Neural progenitor cell (in vitro differentiated cells): ENCODE data around the gene DPAGT1. TPM values are rescaled to one million over a fixed set of nuclear protein-coding genes. Genes with fewer than 3 reads are reported as not detected.
"Not testable (repeated sequence)": the region's sequence is repeated elsewhere in the genome, so short reads cannot be mapped to it uniquely, and the experiment has no call there.

Experiments
- DNase-seq: peaks from one replicate; pipeline ENCODE4 v3.0.0-alpha.2; 2016; ENCODE audit warnings: low spot score
- H2AFZ ChIP-seq: fragments of 200-600 bp; sonication (generic); replicated peaks from 2 replicates; pipeline ENCODE4 v1.6.1; 2016; ENCODE audit warnings: antibody characterized with exemption
- H3F3A ChIP-seq: fragments of 200-600 bp; sonication (generic); 2 replicates; pipeline ENCODE4 v1.6.1; 2016; ENCODE audit warnings: antibody characterized with exemption, low read depth
- H3K27ac ChIP-seq: fragments of 200-600 bp; sonication (generic); 2 replicates; pipeline ENCODE4 v1.5.1; 2016; ENCODE audit warnings: mild to moderate bottlenecking
- H3K27me3 ChIP-seq: fragments of 200-600 bp; sonication (generic); 2 replicates; pipeline ENCODE4 v1.6.1; 2016; ENCODE audit warnings: mild to moderate bottlenecking, moderate library complexity
- H3K36me3 ChIP-seq: fragments of 200-600 bp; sonication (generic); 2 replicates; pipeline ENCODE4 v1.5.1; 2016
- H3K4me1 ChIP-seq: fragments of 200-600 bp; sonication (generic); 2 replicates; pipeline ENCODE4 v1.6.1; 2016; ENCODE audit warnings: mixed run types
- H3K4me2 ChIP-seq: fragments of 200-600 bp; sonication (generic); 2 replicates; pipeline ENCODE4 v1.6.1; 2016
- H3K4me3 ChIP-seq: fragments of 200-600 bp; sonication (generic); 2 replicates; pipeline ENCODE4 v1.5.1; 2016
- H3K79me2 ChIP-seq: fragments of 200-600 bp; sonication (generic); 2 replicates; pipeline ENCODE4 v1.6.1; 2016; ENCODE audit warnings: low read depth
- H3K9ac ChIP-seq: fragments of 200-600 bp; sonication (generic); 2 replicates; pipeline ENCODE4 v1.6.1; 2016
- H3K9me3 ChIP-seq: fragments of 200-600 bp; sonication (generic); 2 replicates; pipeline ENCODE4 v1.5.1; 2016; ENCODE audit warnings: low read depth
- H4K20me1 ChIP-seq: fragments of 200-600 bp; sonication (generic); 2 replicates; pipeline ENCODE4 v1.6.1; 2016; ENCODE audit warnings: low read depth
- H3K27ac Mint-ChIP-seq: 3 replicates; pipeline ENCODE4 v1.8.0; 2021; ENCODE audit warnings: mixed read lengths
- H3K27me3 Mint-ChIP-seq: 2 replicates; pipeline ENCODE4 v1.8.0; 2022; ENCODE audit warnings: low read depth, mild to moderate bottlenecking, inconsistent platforms, moderate library complexity, mixed read lengths; ENCODE audit not compliant: insufficient read depth
- H3K36me3 Mint-ChIP-seq: 3 replicates; pipeline ENCODE4 v1.8.0; 2021; ENCODE audit warnings: mixed read lengths
- H3K4me1 Mint-ChIP-seq: 3 replicates; pipeline ENCODE4 v1.8.0; 2021; ENCODE audit warnings: mixed read lengths
- H3K4me3 Mint-ChIP-seq: 3 replicates; pipeline ENCODE4 v1.8.0; 2021; ENCODE audit warnings: mild to moderate bottlenecking, moderate library complexity, mixed read lengths
- H3K9me3 Mint-ChIP-seq: 3 replicates; pipeline ENCODE4 v1.8.0; 2020; ENCODE audit warnings: mixed read lengths
- CTCF ChIP-seq: fragments of 200-600 bp; sonication (generic); IDR thresholded peaks from 2 replicates; pipeline ENCODE4 v1.5.1; 2017; ENCODE audit warnings: antibody characterized with exemption, mild to moderate bottlenecking
- EZH2 ChIP-seq: fragments of 200-600 bp; sonication (generic); IDR thresholded peaks from 2 replicates; pipeline ENCODE4 v1.6.1; 2017; ENCODE audit warnings: antibody characterized with exemption, mild to moderate bottlenecking, moderate library complexity
- EZH2phosphoT487 ChIP-seq: fragments of 200-600 bp; sonication (generic); IDR thresholded peaks from 2 replicates; pipeline ENCODE4 v1.6.1; 2017; ENCODE audit warnings: antibody characterized with exemption
- total RNA-seq: library from RNA; depleted of rRNA; stranded (reverse); fragments of >200 nt; gene quantifications from 2 replicates; pipeline ENCODE4 v1.2.3, GENCODE V29; 2015; ENCODE audit warnings: low replicate concordance

The DPAGT1 gene
- total RNA-seq, 1 donor from 2014 or later: 13.4 TPM

DNA sequence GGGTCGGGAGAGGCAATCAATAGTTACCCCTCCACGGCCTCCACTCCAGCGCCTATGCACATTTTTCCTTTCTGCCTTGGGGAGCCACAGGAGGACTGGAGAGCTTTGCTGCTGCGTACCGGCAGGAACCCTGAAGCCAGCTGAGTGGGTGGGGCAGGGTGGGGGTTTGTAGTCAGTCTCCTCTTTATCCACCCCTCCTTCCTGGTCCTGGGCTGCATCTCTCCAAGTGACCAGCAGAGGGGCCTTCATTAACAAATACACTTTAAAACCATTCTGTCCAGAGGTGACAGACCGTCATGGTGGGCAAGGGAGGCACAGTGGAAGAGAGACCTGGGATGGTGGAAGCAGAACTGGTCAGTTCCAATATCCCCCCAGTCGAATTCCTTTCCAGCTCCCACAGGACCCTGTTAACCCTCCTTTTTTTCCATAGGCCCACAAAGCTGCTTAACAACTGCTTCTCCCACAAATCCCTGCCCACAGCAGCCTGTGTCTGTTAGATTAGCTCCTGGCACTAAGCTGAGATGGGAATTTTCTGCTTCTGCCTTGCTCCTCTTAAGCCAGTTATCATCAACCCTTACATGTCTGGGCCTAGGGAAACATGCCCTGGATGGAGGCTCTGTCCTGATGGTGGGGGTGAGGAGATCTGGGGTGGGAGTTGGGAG lies 43.3 kb upstream of the DPAGT1 start:
- Histone ChIP-seq H3K9me3 (no peaks in the 10 kb centered on the region), H2AFZ (peak overlapping the region; percentile 78), H3K27me3 (peaks cover 44% of the 10 kb centered on the region), H3F3A (peaks cover 25% of the 10 kb centered on the region), H3K4me2 (peak overlapping the region; percentile 5), H3K4me1 (peaks cover 15% of the 10 kb centered on the region), H3K4me3 (no peak overlapping the region), H3K9ac (no peak overlapping the region), H4K20me1 (no peaks in the 10 kb centered on the region), H3K36me3 (no peaks in the 10 kb centered on the region), H3K27ac (no peak overlapping the region), H3K79me2 (no peaks in the 10 kb centered on the region)
- peaks cover 31% of the 10 kb centered on the region for H3K27me3 Mint-ChIP-seq
- DNase-seq: peak; percentile 88
- H3K9me3 Mint-ChIP-seq: no peaks in the 10 kb centered on the region
- H3K36me3 Mint-ChIP-seq: no peaks in the 10 kb centered on the region
- peak overlapping the region; percentile 41 for H3K4me3 Mint-ChIP-seq
- no peak for TF ChIP-seq EZH2phosphoT487
- TF ChIP-seq CTCF: peak; percentile 66
- peaks cover 25% of the 10 kb centered on the region for H3K4me1 Mint-ChIP-seq
- H3K27ac Mint-ChIP-seq: no peak overlapping the region

GRCh38 chr11:119139276-119139675 lies 37.6 kb upstream of the DPAGT1 start:
- H3K4me3 Mint-ChIP-seq, H3K9ac ChIP-seq, H3K36me3 Mint-ChIP-seq, H3K36me3 ChIP-seq, DNase-seq, H3K4me2 ChIP-seq, H4K20me1 ChIP-seq, H3K27ac Mint-ChIP-seq, H3K9me3 Mint-ChIP-seq, H2AFZ ChIP-seq, H3F3A ChIP-seq, H3K79me2 ChIP-seq, H3K27ac ChIP-seq, H3K4me1 Mint-ChIP-seq, H3K27me3 ChIP-seq, H3K9me3 ChIP-seq, H3K4me3 ChIP-seq, H3K4me1 ChIP-seq: not testable (repeated sequence)
- peaks cover 11% of the 10 kb centered on the region for H3K27me3 Mint-ChIP-seq

GRCh38 chr11:119134389-119134978 lies 32.8 kb upstream of the DPAGT1 start:
- no peak overlapping the region for H3K4me2 ChIP-seq
- no peaks in the 10 kb centered on the region for H3K27me3 ChIP-seq
- no peak overlapping the region for H3K4me3 ChIP-seq
- H3K4me1 ChIP-seq: no peaks in the 10 kb centered on the region
- Mint-ChIP-seq H3K4me1 (no peaks in the 10 kb centered on the region), H3K27ac (no peak overlapping the region), H3K4me3 (no peak overlapping the region), H3K36me3 (peaks cover 19% of the 10 kb centered on the region), H3K9me3 (no peaks in the 10 kb centered on the region), H3K27me3 (peaks cover 4% of the 10 kb centered on the region)
- no peaks in the 10 kb centered on the region for H3K36me3 ChIP-seq
- TF ChIP-seq CTCF (peak; percentile 49), EZH2 (no peak)
- H2AFZ ChIP-seq: no peak overlapping the region
- H3K79me2 ChIP-seq: no peaks in the 10 kb centered on the region
- H4K20me1 ChIP-seq: no peaks in the 10 kb centered on the region
- no peak overlapping the region for H3K9ac ChIP-seq
- no peak overlapping the region for H3K27ac ChIP-seq
- peak; percentile 24 for DNase-seq
- no peaks in the 10 kb centered on the region for H3K9me3 ChIP-seq
- no peaks in the 10 kb centered on the region for H3F3A ChIP-seq

GRCh38 chr11:119130662-119131061 lies 29.0 kb upstream of the DPAGT1 start:
- peaks cover 4% of the 10 kb centered on the region for H3F3A ChIP-seq
- H3K27ac ChIP-seq: no peak overlapping the region
- no peak overlapping the region for H3K9ac ChIP-seq
- H3K36me3 ChIP-seq: no peaks in the 10 kb centered on the region
- Mint-ChIP-seq H3K4me3 (no peak overlapping the region), H3K4me1 (no peaks in the 10 kb centered on the region), H3K27ac (no peak overlapping the region), H3K36me3 (peaks cover 24% of the 10 kb centered on the region), H3K27me3 (no peaks in the 10 kb centered on the region), H3K9me3 (no peaks in the 10 kb centered on the region)
- no peak overlapping the region for H2AFZ ChIP-seq
- DNase-seq: no peak
- no peaks in the 10 kb centered on the region for H3K27me3 ChIP-seq
- no peaks in the 10 kb centered on the region for H3K4me1 ChIP-seq
- no peak overlapping the region for H3K4me2 ChIP-seq
- peaks cover 3% of the 10 kb centered on the region for H3K79me2 ChIP-seq
- no peak overlapping the region for H3K4me3 ChIP-seq
- H3K9me3 ChIP-seq: no peaks in the 10 kb centered on the region
- no peaks in the 10 kb centered on the region for H4K20me1 ChIP-seq
- TF ChIP-seq CTCF (no peak), EZH2phosphoT487 (no peak), EZH2 (no peak)
